ENCODE data around the gene ZSWIM8.
"Not testable (repeated sequence)": the region's sequence is repeated elsewhere in the genome, so short reads cannot be mapped to it uniquely, and the experiment has no call there.

Gene ZSWIM8

GRCh38 chr10:73788864-73789658, 3.7 kb downstream of the ZSWIM8 start:
- Histone ChIP-seq H3K9me3 (no peaks in the 10 kb centered on the region), H3K36me3 (peaks cover 46 to 56% (median 54%) of the 10 kb centered on the region in 3 donors), H3K27ac (no peak overlapping the region), H3K4me3 (no peak overlapping the region), H3K4me1 (peaks cover 0 to 33% (median 26%) of the 10 kb centered on the region in 4 donors), H3K27me3 (no peaks in the 10 kb centered on the region)
- DNase-seq, result no peak
- intact Hi-C loops (cut with DNase I; ENCODE audit: low total_unique reads), result loop anchor here (10.0 kb wide), 1 partner anchor 86 kb away; the partner anchor contains the start of gene CAMK2G
- no peak for TF ChIP-seq CTCF (IDR thresholded peaks at IDR 0.05)

GRCh38 chr10:73789659-73790055, 4.3 kb downstream of the ZSWIM8 start:
- no peaks in the 10 kb centered on the region for H3K27me3 ChIP-seq
- H3K9me3 ChIP-seq, result no peaks in the 10 kb centered on the region
- intact Hi-C loops (cut with DNase I; ENCODE audit: low total_unique reads), result loop anchor here (10.0 kb wide), 1 partner anchor 85 kb away; the partner anchor contains the start of gene CAMK2G
- no peak overlapping the region for H3K27ac ChIP-seq
- peaks cover 0 to 33% (median 24%) of the 10 kb centered on the region in 4 donors for H3K4me1 ChIP-seq
- peaks cover 52 to 62% (median 60%) of the 10 kb centered on the region in 3 donors for H3K36me3 ChIP-seq
- TF ChIP-seq CTCF (IDR thresholded peaks at IDR 0.05), result no peak
- H3K4me3 ChIP-seq, result no peak overlapping the region
- no peak for DNase-seq

- Histone ChIP-seq H3K4me1 (peaks cover 0 to 30% (median 22%) of the 10 kb centered on the region in 4 donors), H3K9me3 (no peaks in the 10 kb centered on the region), H3K4me3 (no peak overlapping the region), H3K36me3 (peaks cover 66 to 76% (median 74%) of the 10 kb centered on the region in 3 donors), H3K27me3 (no peaks in the 10 kb centered on the region), H3K27ac (no peak overlapping the region)
- no peak for TF ChIP-seq CTCF (IDR thresholded peaks at IDR 0.05)
- intact Hi-C loops (cut with DNase I; ENCODE audit: low total_unique reads), result no loop called here
- no peak for DNase-seq
Measured at GRCh38 chr10:73790886-73791625, 5.7 kb downstream of the ZSWIM8 start.

- H3K4me3 ChIP-seq, result no peak overlapping the region
- TF ChIP-seq CTCF (IDR thresholded peaks at IDR 0.05), result no peak
- H3K27ac ChIP-seq, result no peak overlapping the region
- no peaks in the 10 kb centered on the region for H3K9me3 ChIP-seq
- no peak for DNase-seq
- intact Hi-C loops (cut with DNase I; ENCODE audit: low total_unique reads), result no loop called here
- peaks cover 0 to 21% (median 15%) of the 10 kb centered on the region in 4 donors for H3K4me1 ChIP-seq
- peaks cover 75 to 84% (median 82%) of the 10 kb centered on the region in 3 donors for H3K36me3 ChIP-seq
- no peaks in the 10 kb centered on the region for H3K27me3 ChIP-seq
Measured at GRCh38 chr10:73791871-73792400, 6.5 kb downstream of the ZSWIM8 start.

GRCh38 chr10:73793456-73793855, 8.1 kb downstream of the ZSWIM8 start:
- no peak for DNase-seq
- H3K27me3 ChIP-seq, result no peaks in the 10 kb centered on the region
- peaks cover 90 to 100% (median 98%) of the 10 kb centered on the region in 3 donors for H3K36me3 ChIP-seq
- no peak overlapping the region for H3K27ac ChIP-seq
- H3K4me3 ChIP-seq, result no peak overlapping the region
- intact Hi-C loops (cut with DNase I; ENCODE audit: low total_unique reads), result no loop called here
- H3K4me1 ChIP-seq, result peaks cover 0 to 6% (median under 1%) of the 10 kb centered on the region in 4 donors
- no peak for TF ChIP-seq CTCF (IDR thresholded peaks at IDR 0.05)
- H3K9me3 ChIP-seq, result no peaks in the 10 kb centered on the region

- peaks cover 89 to 100% (median 98%) of the 10 kb centered on the region in 3 donors for H3K36me3 ChIP-seq
- H3K27ac ChIP-seq; H3K4me3 ChIP-seq; H3K4me1 ChIP-seq; DNase-seq; H3K9me3 ChIP-seq; intact Hi-C loops (cut with DNase I; ENCODE audit: low total_unique reads); H3K27me3 ChIP-seq: not testable (repeated sequence)
Measured at GRCh38 chr10:73795491-73795890, 10.1 kb downstream of the ZSWIM8 start.

GRCh38 chr10:73796035-73796434, 10.6 kb downstream of the ZSWIM8 start:
- H3K27ac ChIP-seq; intact Hi-C loops (cut with DNase I; ENCODE audit: low total_unique reads); H3K9me3 ChIP-seq; H3K27me3 ChIP-seq; DNase-seq; H3K4me1 ChIP-seq; H3K4me3 ChIP-seq: not testable (repeated sequence)
- peaks cover 89 to 100% (median 98%) of the 10 kb centered on the region in 3 donors for H3K36me3 ChIP-seq

Measured in tibial artery (tissue), 4 donors.